ENCODE results near the gene GRK5. TPM values are rescaled to one million over a fixed set of nuclear protein-coding genes. Genes with fewer than 3 reads are reported as not detected.
A peak's percentile ranks its signal among the peaks of the same experiment; 100 is the strongest.

GRK5 gene
- total RNA-seq, 1 experiment from 2014 or later = 1.2 TPM

- Histone ChIP-seq H3K4me1 (ENCODE audit: insufficient read depth, low read length) (no peaks in the 10 kb centered on the region; the same call in 1 of the 2 replicates), H2BK5ac (ENCODE audit: insufficient read length, low read length) (no peak overlapping the region), H4K5ac (ENCODE audit: insufficient read length, low read depth, low read length) (no peak overlapping the region), H4K91ac (ENCODE audit: insufficient read length, low read depth, low read length) (no peak overlapping the region), H2AFZ (ENCODE audit: low read length) (no peak overlapping the region), H2BK120ac (ENCODE audit: low read depth, low read length, poor library complexity, severe bottlenecking) (no peak overlapping the region), H3K27ac (ENCODE audit: insufficient read length, low read depth, low read length) (no peak overlapping the region), H3K23ac (ENCODE audit: insufficient read length, low read depth, low read length) (no peak overlapping the region), H2AK5ac (ENCODE audit: insufficient read length, low read length) (no peak overlapping the region), H3K23me2 (ENCODE audit: insufficient read length, low read depth, low read length, poor library complexity, severe bottlenecking) (no peaks in the 10 kb centered on the region), H3K79me1 (ENCODE audit: insufficient read depth, low read depth, low read length, poor library complexity, severe bottlenecking) (no peaks in the 10 kb centered on the region), H3K79me2 (ENCODE audit: insufficient read depth, low read length) (no peaks in the 10 kb centered on the region), H3K4ac (ENCODE audit: low read depth, low read length) (no peak overlapping the region), H2BK12ac (ENCODE audit: insufficient read length, low read depth, low read length) (no peak overlapping the region), H3K14ac (ENCODE audit: insufficient read depth, low read length) (peak overlapping the region; percentile 52; the same call in 1 of the 2 replicates), H3K9me3 (ENCODE audit: control insufficient read depth, low read depth, low read length) (no peaks in the 10 kb centered on the region), H2BK15ac (ENCODE audit: low read depth, low read length) (no peak overlapping the region), H3K9ac (ENCODE audit: extremely low read depth, insufficient read length, low read length) (no peak overlapping the region), H3K18ac (ENCODE audit: insufficient read length, low read depth, low read length) (no peak overlapping the region), H2BK20ac (ENCODE audit: low read depth, low read length, poor library complexity, severe bottlenecking) (no peak overlapping the region), H4K8ac (replicated peaks; ENCODE audit: insufficient read length, low read depth, low read length) (no peak overlapping the region), H3K4me2 (ENCODE audit: insufficient read depth, insufficient read length, low read length) (no peak overlapping the region), H3K27me3 (ENCODE audit: insufficient read depth, low read length) (no peaks in the 10 kb centered on the region), H3K56ac (ENCODE audit: insufficient read length, low read depth, low read length) (no peak overlapping the region), H3T11ph (ENCODE audit: low read length) (no peak overlapping the region), H4K20me1 (ENCODE audit: control insufficient read depth, insufficient read depth, insufficient read length) (no peaks in the 10 kb centered on the region)
- H3K9me3 Mint-ChIP-seq = no peaks in the 10 kb centered on the region
- TF ChIP-seq CTCF (conservative IDR thresholded peaks at IDR 0.05) = no peak
- no peak overlapping the region for H3K4me3 Mint-ChIP-seq
- peaks cover 2 to 4% of the 10 kb centered on the region in 2 experiments for H3K4me1 Mint-ChIP-seq
- DNase-seq = no peak
- WGBS (ENCODE audit: extremely low coverage, insufficient read length, low lambda C conversion rate) = no CpG with 5 or more reads among the region's 8 CpGs
- H3K36me3 Mint-ChIP-seq (ENCODE audit: insufficient read depth in 1 of 3, low read depth in 3 of 3) = no peaks in the 10 kb centered on the region
- no peak overlapping the region for H3K27ac Mint-ChIP-seq
- H3K27me3 Mint-ChIP-seq (ENCODE audit: low read depth) = peaks cover 2% of the 10 kb centered on the region; the same call in 1 of the 2 replicates
Measured at GRCh38 chr10:119368581-119368980, 161.2 kb downstream of the GRK5 start.

All from H9 (cell line).